HG03432 (cell line): ENCODE data around the gene ATPAF1.
"Not testable (repeated sequence)": the region's sequence is repeated elsewhere in the genome, so short reads cannot be mapped to it uniquely, and the experiment has no call there.

Experiments
- ATAC-seq: cut with Tn5 transposase; IDR thresholded peaks from one replicate; pipeline ENCODE4 v1.9.1; 2021; ENCODE audit warnings: mild to moderate bottlenecking, moderate library complexity; ENCODE audit not compliant: unreplicated experiment

Gene ATPAF1

DNA sequence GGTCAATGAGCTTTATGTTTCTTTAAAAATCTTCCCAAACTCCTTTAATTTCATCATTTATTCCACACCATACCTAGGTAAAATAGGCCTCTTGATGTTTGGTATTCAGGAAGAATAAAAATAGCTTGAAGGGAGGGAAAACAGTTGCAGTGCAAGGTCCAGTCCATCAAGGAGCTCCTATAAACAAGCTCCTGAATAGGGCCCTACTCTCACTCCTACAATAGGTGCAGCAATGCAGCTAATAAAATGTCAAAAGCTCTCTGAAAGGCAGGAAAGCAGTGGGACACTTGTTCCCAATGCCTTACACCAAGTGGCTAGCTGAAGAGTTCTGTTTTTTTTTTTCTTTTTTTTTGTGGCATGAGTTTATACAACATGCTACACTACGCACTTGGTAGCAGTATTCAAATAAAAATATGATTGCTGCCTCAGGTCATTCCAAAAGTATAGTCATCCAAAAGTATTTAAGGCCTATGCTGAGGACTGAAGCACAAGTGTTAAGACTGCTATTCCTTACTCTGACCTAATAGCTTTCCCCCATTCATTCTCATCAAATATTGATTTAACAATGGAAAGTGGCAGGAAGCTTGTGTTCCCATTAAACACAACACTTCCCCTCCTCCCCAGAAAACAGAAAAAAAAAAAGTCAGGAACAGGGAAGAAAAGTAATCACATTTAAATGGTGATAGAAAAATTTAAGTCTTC is 13.3 kb upstream of the ATPAF1 start:
- no peak for ATAC-seq

DNA sequence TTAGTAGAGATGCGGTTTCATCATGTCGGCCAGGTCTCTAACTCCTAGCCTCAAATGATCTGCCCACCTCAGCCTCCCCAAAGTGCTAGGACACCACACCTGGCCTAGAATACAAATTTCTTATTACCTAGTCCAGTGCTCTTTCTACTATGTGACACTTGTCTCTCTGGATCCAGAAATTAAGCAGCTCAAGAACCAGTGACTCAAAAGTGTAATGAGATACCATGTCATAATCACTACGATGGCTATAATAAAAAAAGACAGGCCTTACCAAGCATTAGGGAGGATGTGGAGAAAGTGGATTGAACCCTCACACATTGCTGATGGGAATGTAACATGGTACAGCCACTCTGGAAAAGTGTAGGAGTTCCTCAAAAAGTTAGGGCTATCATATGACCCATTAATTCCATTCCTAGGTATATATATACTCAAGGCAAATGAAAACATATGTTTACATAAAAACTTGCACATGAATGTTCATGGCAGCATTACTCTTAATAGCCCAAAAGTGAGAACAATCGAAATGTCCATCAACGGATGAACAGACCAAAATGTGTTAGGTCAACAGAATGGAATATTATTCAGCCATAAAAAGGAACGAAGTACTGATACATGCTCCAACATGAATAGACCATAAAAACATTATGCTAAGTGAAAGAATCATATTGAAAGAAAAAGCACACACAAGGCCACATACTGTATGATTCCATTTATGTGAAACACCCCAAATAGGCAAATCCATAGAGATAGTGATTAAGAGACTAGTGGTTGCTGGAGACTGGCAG is 11.8 kb upstream of the ATPAF1 start:
- no peak for ATAC-seq

DNA sequence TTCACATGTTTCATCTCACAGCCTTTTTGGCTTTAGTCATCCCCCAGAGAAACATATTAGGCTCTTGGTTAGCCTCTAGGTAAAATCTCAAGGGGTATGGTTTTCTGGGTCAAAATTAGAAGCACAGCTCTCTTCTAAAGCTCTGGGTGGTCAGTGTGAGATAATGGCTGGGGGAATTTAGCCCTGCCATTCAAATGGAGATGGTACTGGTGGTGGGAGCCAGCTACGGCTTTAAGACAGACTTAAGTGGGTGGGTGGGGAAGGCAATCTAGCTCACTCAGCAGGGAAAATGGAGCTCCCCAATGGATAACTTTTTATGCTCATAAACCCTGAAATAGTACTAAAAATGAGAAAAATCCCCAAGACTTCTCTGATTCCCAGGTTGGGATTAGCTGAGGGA is 9.2 kb upstream of the ATPAF1 start:
- no peak for ATAC-seq

DNA sequence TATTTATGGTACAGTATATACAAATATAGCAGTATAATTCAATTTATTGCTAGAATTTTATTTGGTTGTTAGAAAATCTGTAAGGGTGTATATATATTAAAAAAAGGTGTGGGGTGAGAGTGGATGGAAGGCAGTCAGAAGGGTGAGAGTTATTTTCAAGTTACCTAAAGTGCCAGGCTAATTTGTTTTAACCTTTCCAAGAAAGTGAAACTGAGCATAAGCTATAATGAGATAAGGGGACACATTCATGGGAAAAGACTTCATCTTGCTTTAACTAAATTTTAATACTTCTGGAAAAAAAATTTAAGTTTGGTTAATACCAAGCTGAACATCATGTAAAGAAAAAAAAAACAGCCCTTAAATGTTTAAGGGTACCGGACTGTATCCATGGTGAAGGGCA is 8.4 kb upstream of the ATPAF1 start:
- ATAC-seq, result no peak

DNA sequence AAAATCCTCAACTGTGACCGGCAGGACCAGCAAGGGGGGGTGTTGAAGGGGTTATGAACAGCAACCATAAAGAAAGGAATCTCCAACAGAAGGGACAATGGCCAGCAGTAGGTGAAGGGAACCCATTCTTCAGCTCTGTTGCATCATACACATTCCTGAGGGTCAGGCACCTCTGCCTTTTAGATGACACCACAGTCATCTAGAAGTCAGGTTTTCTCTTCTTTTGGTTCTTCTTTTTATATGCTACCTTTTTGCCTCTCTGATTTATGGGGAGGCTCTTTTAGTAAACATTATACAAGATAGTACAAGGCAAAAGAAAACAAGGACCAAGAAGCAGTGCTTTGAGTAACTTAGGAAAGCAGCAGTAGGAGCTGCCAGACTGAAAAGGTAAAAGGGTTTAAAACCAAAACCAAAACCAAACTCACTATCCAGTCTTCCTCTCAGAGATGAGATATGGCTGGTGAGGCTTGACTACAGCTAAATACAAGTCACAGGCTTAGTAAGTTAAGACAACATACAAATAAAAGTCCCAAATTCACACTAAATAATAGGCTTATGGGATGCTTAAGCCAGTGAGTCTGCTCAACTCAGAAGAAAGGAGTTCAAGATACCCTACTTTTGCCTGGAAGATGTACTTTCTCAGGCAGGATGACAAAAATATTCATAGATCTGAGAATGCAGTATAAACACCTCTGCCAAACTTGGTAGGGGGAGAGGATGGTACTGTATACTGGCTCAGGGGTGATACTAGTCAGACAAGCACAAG is 7.6 kb upstream of the ATPAF1 start:
- ATAC-seq, result peak; percentile 77

DNA sequence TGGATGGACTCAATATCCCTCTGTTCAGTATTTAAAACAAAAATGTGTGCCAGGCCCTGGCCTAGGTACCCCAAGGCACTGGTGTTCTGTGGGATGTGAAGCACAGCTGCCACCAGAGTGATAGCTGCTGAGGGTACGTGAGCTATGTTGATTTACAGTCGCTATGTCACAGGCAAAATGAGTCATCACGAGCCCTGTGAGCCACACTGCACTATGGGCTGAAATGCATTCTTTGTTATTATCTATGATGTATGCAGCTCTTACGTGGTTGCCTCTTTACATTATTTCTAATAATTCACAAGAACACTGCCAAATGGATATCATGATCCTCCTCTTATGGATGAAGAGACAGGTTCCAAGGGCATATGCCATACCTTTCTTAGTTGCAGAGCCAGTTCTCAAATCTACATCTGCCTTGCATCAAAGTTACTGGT is 5.6 kb upstream of the ATPAF1 start:
- no peak for ATAC-seq

DNA sequence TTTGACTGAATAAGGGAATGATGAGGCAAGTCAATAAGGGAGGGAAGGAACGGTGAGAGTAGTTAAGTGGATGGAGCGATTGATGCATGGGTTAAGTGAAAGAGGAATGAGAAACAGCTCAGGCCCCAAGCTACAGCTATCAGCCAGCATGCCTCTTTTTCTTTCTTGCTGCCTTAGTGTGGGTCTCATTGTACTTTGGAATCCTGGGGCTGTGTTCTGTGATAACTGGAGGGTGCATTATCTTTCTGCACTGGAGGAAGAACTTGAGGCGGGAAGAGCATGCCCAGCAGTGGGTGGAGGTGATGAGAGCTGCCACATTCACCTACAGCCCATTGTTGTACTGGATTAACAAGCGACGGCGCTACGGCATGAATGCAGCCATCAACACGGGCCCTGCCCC is 4.5 kb upstream of the ATPAF1 start:
- no peak for ATAC-seq

DNA sequence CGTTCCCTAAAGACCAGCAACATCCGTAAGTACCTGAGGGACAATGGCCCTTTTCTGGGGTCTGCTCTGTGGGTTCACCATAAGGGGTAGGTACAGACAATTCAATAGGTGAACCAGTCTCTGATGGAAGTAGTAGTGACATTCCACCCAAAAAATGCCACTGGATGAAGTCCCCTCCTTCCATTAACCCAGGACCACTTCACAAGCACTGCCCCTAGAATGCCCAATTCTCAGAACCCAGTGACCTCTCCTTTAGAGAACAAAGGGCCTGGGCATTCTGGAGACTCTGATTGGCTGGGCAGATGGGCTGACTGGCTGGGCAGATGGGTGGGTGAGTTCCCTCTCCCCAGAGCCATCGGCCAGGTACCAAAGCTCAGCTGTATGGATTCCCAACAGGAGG is 3.4 kb upstream of the ATPAF1 start, which contains the start of gene TEX38:
TEX38 (plus strand) TSS at position 301 of the 400 bp plus-strand sequence; CDS start at position 382, 81 bp downstream.
- no peak for ATAC-seq

DNA sequence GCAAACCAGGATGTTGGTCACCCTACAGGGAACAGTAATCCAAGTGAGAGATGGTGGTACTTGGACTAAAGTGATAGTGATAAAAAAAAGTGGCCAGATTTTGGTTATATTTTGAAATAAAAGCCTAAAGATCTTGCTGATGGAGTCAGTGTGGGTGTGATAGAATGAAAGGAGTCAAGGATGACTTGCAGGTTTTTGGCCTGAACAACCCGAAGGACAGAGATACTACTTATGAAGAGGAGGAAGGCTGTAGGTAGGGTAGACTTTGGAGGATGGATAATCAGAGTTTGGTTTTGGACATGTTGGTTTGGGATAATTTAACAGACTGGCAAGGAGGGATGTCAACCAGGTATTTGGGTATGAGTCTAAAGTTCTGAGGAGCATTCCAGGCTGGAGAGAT is 2.0 kb upstream of the ATPAF1 start:
- ATAC-seq, result no peak

DNA sequence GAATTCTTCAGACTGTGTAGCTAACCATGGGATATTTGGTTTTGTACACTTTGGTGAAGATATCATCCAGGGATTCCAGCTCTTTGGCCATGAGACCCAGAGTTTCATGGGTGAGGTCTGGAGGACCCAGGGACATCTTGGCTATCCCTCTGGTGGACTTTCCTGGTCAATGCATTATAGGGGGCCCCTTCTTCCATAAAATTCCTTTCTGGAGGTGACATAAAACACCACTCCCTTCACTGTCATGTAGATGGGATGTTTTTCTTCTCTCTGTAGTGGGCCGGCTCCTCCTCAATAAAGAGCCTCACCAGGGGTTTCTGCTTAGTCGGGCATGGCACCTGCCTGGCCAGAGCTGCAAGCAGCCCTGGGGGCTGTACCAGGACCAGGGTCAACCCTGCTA is 2.2 kb downstream of the ATPAF1 start:
- no peak for ATAC-seq

DNA sequence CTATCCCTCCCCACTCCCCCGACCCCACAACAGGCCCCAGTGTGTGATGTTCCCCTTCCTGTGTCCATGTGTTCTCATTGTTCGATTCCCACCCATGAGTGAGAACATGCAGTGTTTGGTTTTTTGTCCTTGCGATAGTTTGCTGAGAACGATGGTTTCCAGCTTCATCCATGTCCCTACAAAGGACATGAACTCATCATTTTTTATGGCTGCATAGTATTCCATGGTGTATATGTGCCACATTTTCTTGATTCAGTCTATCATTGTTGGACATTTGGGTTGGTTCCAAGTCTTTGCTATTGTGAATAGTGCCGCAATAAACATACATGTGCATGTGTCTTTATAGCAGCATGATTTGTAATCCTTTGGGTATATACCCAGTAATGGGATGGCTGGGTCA is 5.2 kb downstream of the ATPAF1 start:
- ATAC-seq, result not testable (repeated sequence)

DNA sequence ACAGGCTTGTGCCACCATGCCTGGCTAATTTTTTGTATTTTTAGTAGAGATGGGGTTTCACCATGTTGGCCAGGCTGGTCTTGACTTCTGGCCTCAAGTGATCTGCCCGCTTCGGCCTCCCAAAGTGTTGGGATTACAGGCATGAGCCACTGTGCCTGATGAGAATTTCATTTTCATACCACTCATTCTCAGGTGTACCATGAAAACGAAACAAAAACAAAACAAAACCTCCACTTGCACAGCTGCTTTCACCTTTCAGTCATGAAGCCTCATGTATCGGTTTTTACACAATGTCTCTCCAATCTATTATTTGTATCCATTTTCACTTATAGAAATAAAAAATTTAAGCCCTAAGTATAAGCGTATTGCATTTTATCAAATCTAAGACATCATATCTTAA is 8.0 kb downstream of the ATPAF1 start:
- peak; percentile 97 for ATAC-seq

DNA sequence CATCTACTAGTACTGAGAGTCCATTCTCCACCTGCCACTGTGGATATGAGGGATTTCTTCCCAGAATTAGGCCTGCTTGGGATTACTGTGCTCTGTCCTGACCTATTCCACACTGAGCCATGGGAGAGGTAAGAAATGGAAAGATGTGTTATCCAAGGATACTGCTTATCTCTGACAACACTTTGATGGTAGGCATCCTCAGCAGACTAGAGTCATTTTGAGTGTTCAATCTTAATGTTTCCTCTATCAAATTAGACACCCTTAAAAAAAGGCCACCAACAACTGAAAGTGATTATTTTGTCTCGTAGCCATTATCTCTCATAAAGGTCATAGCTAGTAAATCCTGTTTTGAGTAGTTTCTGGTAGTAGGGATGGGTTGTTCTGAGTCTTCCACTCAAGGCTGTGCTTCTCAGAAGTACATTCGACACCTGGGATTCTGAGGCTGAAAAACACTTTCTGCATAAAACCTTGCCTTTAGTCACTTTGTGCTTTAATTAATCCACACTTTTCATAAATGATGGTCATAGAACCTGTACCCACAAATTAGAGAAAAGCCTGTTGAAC is 8.8 kb downstream of the ATPAF1 start:
- ATAC-seq, result no peak

DNA sequence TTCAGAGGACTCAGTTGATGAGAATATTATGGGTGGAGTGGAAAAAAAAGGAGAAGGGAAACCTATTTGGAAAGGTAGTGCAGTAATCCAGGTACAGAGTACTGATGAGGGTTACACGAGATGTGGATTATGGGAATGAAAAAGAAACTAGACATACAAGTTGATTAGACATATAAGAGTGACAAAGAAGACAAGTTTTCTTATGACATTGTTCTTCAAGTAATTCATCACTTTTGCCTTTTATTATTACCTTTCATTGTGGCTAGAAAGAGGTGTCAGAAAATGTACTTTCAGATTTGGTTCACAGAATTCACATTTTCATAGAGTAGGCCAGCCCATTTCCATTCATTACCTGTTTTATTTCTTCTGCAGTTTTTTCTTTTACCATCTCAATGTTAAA is 10.4 kb downstream of the ATPAF1 start:
- no peak for ATAC-seq

DNA sequence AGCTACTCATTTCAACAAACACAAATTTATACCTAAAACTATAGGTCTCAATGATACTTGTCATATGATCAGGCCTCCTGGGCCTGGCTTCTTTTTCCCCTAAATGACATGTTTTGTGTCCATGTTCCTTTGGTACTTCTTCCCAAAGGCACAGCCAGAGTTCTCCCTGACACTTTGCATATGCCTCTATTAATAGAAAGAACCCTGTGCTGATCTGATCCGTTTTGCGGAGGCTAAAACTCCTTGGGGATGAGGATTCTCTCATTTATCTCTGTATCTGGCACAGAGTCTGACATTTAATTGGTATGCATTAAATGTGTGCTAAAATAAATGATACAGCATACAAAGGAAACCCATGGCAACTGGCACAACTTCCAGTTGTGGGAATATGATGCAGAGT is 11.5 kb downstream of the ATPAF1 start:
- no peak for ATAC-seq

DNA sequence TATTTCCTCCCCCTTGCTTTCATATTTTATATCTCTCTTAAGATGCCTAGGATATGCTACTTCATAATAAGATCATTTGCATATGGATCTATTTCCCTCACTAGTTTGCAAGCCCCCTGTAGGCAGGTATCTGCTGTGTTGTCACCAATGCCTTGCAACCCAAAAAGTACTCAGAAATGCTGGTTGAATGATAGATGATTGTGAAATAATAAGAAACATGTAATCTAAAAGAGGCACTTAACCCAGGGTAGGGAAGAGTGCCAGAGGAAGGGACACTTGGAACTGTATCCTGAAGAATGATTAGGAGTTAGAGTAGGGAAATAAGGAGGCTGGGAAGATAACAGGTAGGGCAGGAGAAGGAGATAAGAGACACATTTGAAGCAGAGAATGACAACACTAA is 12.3 kb downstream of the ATPAF1 start:
- ATAC-seq, result no peak

DNA sequence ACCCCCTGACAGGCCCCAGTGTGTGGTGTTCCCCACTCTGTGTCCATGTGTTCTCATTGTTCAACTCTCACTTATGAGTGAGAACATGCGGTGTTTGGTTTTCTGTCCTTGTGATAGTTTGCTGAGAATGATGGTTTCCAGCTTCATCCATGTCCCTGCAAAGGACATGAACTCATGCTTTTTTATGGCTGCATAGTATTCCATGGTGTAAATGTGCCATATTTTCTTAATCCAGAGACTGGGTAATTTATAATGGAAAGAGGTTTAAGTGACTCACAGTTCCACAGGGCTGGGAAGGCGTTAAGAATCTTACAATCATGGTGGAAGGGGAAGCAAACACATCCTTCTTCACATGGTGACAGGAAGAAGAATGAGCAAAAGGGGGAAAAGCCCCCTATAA is 13.5 kb downstream of the ATPAF1 start:
- not testable (repeated sequence) for ATAC-seq

DNA sequence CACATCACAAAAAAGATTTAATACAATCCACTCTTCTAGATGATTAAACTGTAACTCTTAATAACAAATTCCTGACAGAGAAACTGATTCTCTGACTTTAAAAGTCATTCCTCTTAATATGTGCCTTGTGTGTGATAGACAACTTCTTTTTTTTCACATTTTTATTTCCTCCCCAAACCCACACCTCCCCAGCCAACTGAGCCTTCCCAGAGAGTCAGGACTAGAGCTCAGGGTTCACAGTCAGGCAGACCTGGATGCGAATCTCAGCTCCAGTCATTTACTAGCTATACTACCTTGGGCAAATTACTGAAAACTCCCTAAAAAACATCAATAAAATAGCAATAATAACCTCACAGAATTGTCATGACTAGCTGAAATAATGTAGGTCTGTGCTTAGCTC is 14.2 kb downstream of the ATPAF1 start:
- ATAC-seq, result no peak

DNA sequence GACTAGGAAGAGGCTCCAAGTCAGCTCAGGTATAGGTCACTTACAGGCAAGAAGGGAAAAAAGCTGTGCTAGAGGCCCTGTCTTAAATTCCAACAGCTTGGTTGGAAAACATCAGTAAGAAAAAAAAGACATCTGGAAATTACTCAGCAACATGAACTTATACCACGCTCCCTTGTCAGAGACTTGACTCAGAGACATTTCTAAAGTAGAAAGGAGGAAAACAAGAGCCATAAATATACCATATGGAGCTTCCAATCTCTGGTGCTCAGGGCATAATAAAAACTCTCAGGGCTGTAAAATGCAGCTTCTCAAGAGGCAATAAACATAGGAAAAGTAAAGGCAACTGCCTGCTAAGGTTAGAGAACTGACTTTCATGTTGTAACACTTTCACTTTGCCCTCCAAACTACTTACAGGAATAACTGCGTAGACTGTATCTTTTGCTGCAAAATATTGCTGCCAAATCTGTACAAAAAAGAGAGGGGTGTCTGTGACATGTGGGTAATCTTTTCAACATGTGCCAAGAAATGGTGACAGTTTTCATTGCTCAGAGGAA is 14.7 kb downstream of the ATPAF1 start:
- no peak for ATAC-seq

DNA sequence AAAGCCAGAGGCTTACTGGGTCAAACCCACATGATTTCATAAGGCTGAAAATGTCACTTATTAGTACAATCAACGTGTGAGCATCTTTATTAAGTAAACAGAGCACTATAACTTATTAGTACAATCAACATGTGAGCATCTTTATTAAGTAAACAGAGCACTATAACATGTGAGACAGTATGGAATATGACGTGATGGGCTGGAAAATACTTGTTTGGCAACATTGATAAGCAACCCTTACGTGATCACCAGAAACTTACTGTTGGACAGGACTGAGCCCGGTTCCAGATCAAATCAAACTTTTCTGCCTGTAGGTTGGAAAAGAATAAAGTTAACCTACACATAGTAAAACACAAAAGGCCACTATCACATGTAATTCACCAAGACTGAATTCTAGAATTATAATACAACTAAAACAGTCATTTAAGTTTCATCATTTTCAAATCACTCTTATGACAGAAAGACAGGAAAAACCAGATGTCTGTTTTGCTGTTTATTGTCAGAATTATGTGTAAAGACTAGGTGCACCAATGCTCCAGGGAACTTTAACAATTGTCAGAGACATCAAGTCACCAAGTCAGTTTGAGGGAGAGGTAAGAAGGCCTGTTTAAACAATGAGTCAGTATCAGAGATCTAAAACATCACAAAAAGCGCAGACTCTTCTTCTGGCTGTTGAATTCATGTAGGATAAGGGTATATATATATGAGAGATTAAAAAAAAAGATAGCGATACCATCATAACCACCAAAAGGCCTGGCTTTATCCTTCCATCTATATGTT is 15.7 kb downstream of the ATPAF1 start:
- ATAC-seq, result no peak
